Measurements from ENCODE around the gene IL1RAPL1.

Gene IL1RAPL1

DNA sequence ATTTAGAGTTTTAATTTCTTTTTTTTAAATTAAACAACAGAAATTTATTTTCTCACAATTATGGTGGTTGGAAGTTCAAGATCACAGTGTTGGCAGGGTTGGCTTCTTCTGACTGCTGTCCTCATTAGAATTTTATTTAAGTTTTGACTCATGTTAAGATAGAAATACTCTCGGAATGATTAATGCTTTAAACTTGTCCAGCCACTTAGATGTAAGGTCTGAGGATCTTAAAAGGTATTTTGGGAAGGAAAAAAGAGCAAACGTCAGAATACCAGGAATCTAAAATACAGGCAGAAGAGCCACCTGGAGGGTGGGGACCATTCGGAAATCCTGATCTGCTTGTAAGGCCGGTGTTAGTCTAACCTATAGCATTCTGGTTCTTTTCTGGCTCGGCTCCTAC, 1205.1 kb downstream of the IL1RAPL1 start:
- no peak for DNase-seq (ENCODE audit: low read depth)

- DNase-seq (ENCODE audit: low read depth), result no peak
Observed at GRCh38 chrX:29797156-29797555, 1209.9 kb downstream of the IL1RAPL1 start.

DNA sequence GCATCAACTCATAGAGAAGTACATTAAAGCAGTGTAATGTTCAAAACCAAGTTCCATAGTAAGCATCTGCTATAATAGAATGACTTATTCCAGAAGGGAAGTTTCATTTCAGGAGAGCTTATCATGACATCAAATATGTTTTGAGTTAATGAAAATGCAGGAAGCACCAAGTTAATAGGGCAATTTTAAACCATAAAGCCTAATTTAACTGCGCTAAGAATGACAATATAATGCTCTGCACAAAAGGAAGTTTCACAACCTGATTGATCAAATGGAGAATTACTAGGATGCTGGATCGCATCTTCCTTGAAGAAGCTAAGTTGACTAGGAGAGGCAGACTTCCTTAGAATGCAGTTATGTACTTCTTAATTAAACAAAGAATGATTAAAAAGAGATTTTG, 1211.2 kb downstream of the IL1RAPL1 start:
- no peak for DNase-seq (ENCODE audit: low read depth)

DNA sequence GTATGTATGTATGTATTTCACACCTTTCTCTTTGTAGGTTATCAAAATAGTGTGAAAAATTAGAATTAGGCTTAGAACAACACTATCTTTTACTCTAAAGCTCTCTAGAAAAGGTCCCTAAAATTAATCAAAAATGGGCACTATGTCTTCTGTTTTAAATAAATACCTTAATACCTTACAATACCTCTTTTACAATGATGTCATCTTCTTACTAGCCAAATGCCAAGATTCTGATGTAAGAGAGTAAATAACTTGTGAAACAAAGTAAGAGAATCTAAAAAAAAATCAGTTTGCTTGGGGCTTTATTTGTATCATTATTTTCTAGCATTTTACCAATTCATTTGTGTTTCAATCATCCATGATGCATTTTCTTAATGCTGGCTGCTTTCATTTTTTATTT, 1225.9 kb downstream of the IL1RAPL1 start:
- DNase-seq (ENCODE audit: low read depth), result no peak

GRCh38 chrX:29824176-29824906, 1237.1 kb downstream of the IL1RAPL1 start:
- DNase-seq (ENCODE audit: low read depth), result no peak

GRCh38 chrX:29826742-29827141, 1239.5 kb downstream of the IL1RAPL1 start:
- DNase-seq (ENCODE audit: low read depth), result no peak

DNA sequence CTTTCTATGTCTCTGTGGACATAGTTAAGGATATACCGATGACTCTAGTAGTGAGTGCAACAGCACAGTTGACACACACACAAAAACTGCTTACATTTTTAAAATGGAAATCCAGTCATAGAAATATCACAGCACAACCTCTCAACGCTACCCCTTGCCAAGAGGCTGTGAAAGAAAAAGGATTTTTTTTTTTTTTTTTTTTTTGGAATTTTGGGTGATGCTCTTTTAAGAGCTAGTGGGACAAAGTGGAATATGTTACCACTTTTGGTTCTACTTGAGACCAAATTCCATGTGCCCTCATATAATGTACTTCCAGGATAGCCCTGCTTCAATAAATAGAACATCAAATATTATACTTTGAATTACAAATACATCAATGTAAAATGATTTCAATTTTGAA, 1247.1 kb downstream of the IL1RAPL1 start:
- no peak for DNase-seq (ENCODE audit: low read depth)

GRCh38 chrX:29834764-29835163, 1247.5 kb downstream of the IL1RAPL1 start:
- no peak for DNase-seq (ENCODE audit: low read depth)

- no peak for DNase-seq (ENCODE audit: low read depth)
Observed at GRCh38 chrX:29841750-29842149, 1254.5 kb downstream of the IL1RAPL1 start.

DNA sequence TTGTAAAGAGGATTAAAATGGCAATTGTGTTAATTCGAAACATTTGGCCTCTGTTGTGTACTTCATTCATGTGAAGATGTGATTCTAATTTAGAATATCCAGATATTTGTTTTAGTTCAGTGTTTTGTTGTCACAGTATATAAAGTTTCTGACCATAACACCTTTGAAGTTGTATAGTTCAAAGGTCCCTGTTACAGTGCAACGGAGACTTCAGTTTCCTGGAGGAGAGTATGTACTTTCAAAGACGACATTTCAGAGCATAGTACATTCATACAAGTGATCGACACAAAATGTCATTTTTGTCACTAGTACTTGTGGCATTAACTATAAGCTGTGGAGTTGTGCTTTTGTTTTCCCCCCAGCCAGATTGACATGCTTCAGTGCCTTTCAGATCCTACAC, 1255.3 kb downstream of the IL1RAPL1 start:
- no peak for DNase-seq (ENCODE audit: low read depth)

DNA sequence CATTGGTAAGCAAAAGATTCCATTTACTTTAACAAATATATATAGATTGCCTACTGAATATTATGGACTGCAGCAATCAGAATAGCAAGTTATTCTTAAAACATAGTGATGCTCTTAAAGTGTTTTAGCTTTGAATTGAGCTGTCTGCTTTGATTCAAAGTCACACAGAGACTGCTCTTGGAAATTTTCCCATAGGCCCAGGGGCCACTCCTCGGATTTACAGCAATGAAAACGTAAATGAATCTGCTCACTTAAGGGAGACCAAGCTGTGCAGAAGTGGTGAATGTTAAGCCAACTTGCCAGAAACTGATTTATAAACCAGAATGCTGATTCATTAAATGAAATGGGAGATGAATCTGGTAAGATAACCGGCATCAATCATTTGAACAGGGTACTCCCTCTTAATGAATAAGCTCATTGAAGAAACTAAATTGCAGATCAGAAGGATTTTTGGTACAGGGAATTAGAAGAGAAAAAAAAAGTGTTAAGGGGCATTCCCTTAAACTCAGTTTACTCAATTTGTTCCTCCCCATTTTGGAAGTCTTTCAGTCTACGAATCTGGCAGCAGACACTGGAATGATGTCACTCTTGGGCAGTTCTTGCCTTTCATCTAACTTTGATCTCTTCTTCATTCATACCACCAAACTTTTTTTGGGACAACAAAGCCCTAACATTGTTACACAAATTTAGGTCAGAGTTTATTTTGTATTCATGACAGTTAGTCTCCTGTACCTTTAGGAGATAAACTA, 1264.8 kb downstream of the IL1RAPL1 start:
- DNase-seq (ENCODE audit: low read depth), result no peak

DNA sequence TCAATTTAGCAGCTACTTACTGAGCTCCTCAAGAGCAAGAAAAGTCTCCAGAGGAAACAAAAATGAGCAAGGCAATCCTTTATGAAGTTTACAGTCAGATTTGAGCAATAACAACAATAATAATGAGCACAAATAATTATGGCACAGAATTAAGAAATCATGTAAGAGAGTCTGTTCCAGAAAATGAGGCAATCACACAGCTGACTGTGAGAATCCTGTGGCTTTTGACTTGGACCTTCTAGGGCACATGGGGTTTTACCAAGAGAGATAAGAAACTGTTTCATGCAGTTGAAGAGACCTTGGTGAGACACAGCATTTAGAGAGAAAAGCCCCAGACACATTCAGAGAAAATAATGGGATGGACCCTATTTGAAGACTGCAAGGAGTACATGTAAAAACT, 1265.5 kb downstream of the IL1RAPL1 start:
- no peak for DNase-seq (ENCODE audit: low read depth)

DNA sequence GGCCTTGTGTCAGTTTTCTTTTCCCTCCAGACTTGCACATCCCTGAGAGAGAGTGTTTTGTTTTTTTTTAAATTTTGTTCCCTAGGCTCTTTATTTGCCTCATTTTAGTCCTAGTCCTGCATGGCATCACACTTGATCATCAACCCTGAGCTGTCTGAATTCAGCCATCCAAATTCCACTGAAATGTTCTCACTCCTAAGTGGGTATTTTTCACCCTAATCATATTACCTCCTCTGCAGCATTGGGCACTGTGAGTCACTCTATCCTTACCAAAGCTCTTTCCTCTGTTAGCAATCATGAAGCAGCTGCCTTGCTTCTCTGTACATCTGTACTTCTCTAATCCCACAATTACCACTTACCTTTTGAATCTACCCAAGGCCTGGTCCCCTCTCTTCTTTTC, 1271.5 kb downstream of the IL1RAPL1 start:
- DNase-seq (ENCODE audit: low read depth), result no peak

GRCh38 chrX:29862126-29862677, 1275.0 kb downstream of the IL1RAPL1 start:
- no peak for DNase-seq (ENCODE audit: low read depth)

GRCh38 chrX:29867971-29868370, 1280.7 kb downstream of the IL1RAPL1 start:
- DNase-seq (ENCODE audit: low read depth), result no peak

DNA sequence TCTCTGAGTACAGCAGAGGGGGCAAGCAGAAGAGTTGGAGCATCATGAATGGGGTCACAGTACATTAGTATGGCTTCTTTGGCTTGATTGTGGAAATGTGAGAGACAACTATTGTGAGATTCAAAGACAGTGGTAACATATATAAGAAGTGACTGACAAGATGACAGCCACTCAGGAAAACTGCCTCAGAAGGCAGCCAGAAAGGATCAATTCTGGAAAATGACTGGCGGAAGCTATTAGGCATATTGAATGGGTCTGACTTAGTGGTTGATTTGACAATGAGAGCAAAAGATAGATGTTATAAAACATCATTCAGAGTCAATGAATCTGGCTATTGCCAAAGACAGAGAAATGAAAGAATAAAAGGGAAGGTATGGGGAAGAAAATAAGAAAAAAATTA, 1282.6 kb downstream of the IL1RAPL1 start:
- no peak for DNase-seq (ENCODE audit: low read depth)

- DNase-seq (ENCODE audit: low read depth), result no peak
Observed at GRCh38 chrX:29870608-29871007, 1283.4 kb downstream of the IL1RAPL1 start.

GRCh38 chrX:29872831-29873230, 1285.6 kb downstream of the IL1RAPL1 start:
- DNase-seq (ENCODE audit: low read depth), result no peak

- DNase-seq (ENCODE audit: low read depth), result no peak
Observed at GRCh38 chrX:29876733-29877132, 1289.5 kb downstream of the IL1RAPL1 start.

DNA sequence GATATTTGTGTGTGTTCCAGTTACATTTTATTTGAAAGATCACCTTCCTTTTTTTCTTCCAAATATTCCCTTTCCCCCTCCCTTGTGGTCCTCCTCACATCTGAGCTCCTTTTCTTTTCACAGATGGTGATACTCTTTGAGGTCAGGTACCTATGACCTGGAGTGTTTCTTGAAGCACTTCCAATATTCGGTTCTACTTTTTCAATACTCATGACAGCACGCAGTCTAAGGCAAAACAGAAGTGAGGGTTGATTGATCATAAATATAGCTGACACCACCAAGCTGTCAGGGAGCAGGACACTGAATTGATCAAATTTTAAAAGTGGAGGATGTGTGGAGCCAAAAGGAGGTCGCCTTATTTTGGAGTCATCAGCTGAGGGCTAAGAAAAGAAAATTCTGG, 1293.7 kb downstream of the IL1RAPL1 start:
- no peak for DNase-seq (ENCODE audit: low read depth)

GRCh38 chrX:29890004-29890403, 1302.8 kb downstream of the IL1RAPL1 start:
- DNase-seq (ENCODE audit: low read depth), result no peak

GRCh38 chrX:29890646-29891200, 1303.5 kb downstream of the IL1RAPL1 start:
- no peak for DNase-seq (ENCODE audit: low read depth)

- no peak for DNase-seq (ENCODE audit: low read depth)
Observed at GRCh38 chrX:29902004-29902403, 1314.8 kb downstream of the IL1RAPL1 start.
